ENCODE data around the gene TMEM80.

TMEM80 gene

GRCh38 chr11:745428-745827, 49.8 kb downstream of the TMEM80 start:
- DNase-seq (ENCODE audit: low spot score): no peak

DNA sequence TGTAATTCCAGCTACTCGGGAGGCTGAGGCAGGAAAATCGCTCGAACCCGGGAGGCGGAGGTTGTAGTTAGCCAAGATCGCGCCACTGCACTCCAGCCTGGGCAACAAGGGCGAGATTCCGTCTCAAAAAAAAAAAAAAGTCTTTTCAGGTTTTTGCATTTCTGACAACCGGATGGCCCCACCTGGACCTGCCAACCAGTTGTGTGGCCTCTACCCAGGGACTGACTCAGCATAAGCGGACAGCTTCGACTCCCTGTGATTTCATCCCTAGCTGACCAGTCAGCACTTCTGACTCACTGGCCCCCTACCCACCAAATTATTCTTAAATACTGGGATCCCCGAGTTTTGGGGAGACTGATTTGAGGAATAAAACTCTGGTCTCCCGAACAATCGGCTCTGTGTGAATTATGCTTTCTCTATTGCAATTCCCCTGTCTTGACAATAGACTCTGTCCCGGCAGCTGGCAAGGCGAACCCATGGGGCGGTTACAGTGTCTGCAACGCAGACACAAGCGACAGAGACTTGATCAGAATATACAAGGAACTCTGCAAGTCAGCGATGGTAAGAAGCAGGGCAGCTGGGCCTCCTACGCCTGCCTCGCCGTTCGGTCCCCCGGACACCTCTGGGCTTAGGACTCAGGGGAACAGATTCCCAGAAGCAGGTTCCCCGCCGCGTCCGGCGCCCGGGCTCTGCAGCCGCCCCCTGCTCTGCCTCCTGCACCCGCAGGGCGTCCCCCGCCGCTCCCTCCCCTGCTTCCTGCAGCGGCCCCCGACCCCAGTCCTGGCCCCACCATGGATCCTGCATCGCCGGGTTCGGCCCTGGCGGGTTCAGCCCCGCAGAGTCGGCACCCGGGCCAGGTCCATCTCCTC, 50.9 kb downstream of the TMEM80 start:
- DNase-seq (ENCODE audit: low spot score): no peak

- DNase-seq (ENCODE audit: low spot score): peak; percentile 91
Observed at GRCh38 chr11:747158-748006, 51.8 kb downstream of the TMEM80 start, which contains the start of gene TALDO1. TALDO1 (plus strand) TSS chr11:747464; CDS start chr11:747482, 18 bp downstream.

DNA sequence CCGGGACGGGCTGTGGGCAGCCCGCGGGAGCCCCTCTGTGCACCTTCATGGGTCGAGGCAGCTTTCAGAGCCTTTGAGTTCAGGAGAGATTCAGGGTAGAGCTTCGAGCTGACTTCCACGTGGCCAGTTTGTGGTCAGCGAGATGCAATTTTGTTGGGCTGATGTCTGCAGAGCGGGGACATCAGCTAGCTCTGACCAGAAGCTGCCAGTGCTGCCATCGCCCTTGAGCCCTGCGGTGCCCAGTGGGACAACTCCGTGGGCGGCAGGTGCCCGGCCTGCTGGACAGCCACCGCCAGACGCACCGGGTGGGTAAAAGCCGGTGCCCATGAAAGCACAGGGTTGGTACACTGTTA, 52.4 kb downstream of the TMEM80 start:
- DNase-seq (ENCODE audit: low spot score): no peak

DNA sequence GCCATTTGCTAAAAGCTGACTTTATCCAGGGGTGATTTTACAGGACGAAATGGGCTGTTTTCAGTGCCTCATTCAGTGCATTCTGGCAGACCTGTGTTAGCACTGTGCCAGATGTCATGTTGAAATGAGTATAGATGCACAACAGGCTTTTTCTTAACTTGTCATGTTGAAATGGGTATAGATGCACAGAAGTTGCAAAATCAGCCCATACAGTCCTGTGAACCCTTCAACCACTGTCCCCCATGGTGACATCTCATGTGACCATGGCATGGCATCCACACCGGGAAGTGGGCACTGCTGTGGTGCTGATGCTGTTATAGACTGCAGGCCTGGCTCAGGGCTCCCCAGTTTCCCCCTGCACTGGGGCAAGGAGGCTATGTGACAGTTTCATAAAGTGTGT, 54.1 kb downstream of the TMEM80 start:
- no peak for DNase-seq (ENCODE audit: low spot score)
